ENCODE measurements around the gene OSMR. TPM values are rescaled to one million over a fixed set of nuclear protein-coding genes. Genes with fewer than 3 reads are reported as not detected.

OSMR gene
- total RNA-seq, 1 experiment from 2014 or later, result 1.6 TPM

DNA sequence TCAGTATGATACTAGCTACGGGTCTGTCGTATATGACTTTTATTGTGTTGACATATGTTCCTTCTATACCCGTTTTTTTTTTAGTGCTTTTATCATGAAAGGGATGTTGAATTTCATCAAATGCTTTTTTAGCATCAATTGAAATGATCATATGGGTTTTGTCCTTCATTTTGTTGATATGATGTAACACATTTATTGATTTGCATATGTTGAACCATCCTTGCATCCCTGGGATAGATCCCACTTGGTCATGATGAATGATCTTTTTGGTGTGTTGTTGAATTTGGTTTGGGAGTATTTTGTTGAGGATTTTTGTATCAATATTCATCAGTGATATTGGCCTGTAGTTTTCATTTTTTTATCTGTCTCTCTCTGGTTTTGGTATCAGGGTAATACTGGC is 50.9 kb downstream of the OSMR start:
- H2BK12ac ChIP-seq (ENCODE audit: insufficient read length, low read depth, low read length), result no peak overlapping the region
- H3K4me1 ChIP-seq (ENCODE audit: insufficient read depth, low read length), result no peaks in the 10 kb centered on the region
- H3K79me1 ChIP-seq (ENCODE audit: insufficient read depth, low read depth, low read length, poor library complexity, severe bottlenecking), result no peaks in the 10 kb centered on the region
- no peak overlapping the region for H3K9ac ChIP-seq (ENCODE audit: extremely low read depth, insufficient read length, low read length)
- H3K4me2 ChIP-seq (ENCODE audit: insufficient read depth, insufficient read length, low read length), result no peak overlapping the region
- peaks cover 12 to 15% of the 10 kb centered on the region in 2 experiments; a peak in 4 of 5 replicates for H3K9me3 Mint-ChIP-seq
- no peak overlapping the region for H3K23ac ChIP-seq (ENCODE audit: insufficient read length, low read depth, low read length)
- no peak overlapping the region for H3K56ac ChIP-seq (ENCODE audit: insufficient read length, low read depth, low read length)
- H4K8ac ChIP-seq (replicated peaks; ENCODE audit: insufficient read length, low read depth, low read length), result no peak overlapping the region
- no peaks in the 10 kb centered on the region for H4K20me1 ChIP-seq (ENCODE audit: control insufficient read depth, insufficient read depth, insufficient read length)
- no peaks in the 10 kb centered on the region for H3K4me1 Mint-ChIP-seq
- H3K14ac ChIP-seq (ENCODE audit: insufficient read depth, low read length), result no peak overlapping the region
- H3K4ac ChIP-seq (ENCODE audit: low read depth, low read length), result no peak overlapping the region
- no peak for DNase-seq
- H2BK5ac ChIP-seq (ENCODE audit: insufficient read length, low read length), result no peak overlapping the region
- H4K5ac ChIP-seq (ENCODE audit: insufficient read length, low read depth, low read length), result no peak overlapping the region
- no peaks in the 10 kb centered on the region for H3K79me2 ChIP-seq (ENCODE audit: insufficient read depth, low read length)
- WGBS (ENCODE audit: extremely low coverage, insufficient read length, low lambda C conversion rate), result no CpG with 5 or more reads among the region's 3 CpGs
- no peak overlapping the region for H3K4me3 Mint-ChIP-seq
- H3K27ac Mint-ChIP-seq, result no peak overlapping the region
- H2BK120ac ChIP-seq (ENCODE audit: low read depth, low read length, poor library complexity, severe bottlenecking), result no peak overlapping the region
- no peak overlapping the region for H3T11ph ChIP-seq (ENCODE audit: low read length)
- no peaks in the 10 kb centered on the region for H3K27me3 ChIP-seq (ENCODE audit: insufficient read depth, low read length)
- no peak overlapping the region for H3K27ac ChIP-seq (ENCODE audit: insufficient read length, low read depth, low read length)
- H2AK5ac ChIP-seq (ENCODE audit: insufficient read length, low read length), result no peak overlapping the region
- no peaks in the 10 kb centered on the region for H3K9me3 ChIP-seq (ENCODE audit: control insufficient read depth, low read depth, low read length)
- no peak overlapping the region for H3K18ac ChIP-seq (ENCODE audit: insufficient read length, low read depth, low read length)
- H3K36me3 Mint-ChIP-seq (ENCODE audit: insufficient read depth in 1 of 3, low read depth in 3 of 3), result peaks cover 0 to 5% (median 4%) of the 10 kb centered on the region in 3 experiments; a peak in 5 of 7 replicates
- H2AFZ ChIP-seq (ENCODE audit: low read length), result no peak overlapping the region
- no peak overlapping the region for H2BK20ac ChIP-seq (ENCODE audit: low read depth, low read length, poor library complexity, severe bottlenecking)
- no peak overlapping the region for H4K91ac ChIP-seq (ENCODE audit: insufficient read length, low read depth, low read length)
- no peaks in the 10 kb centered on the region for H3K23me2 ChIP-seq (ENCODE audit: insufficient read length, low read depth, low read length, poor library complexity, severe bottlenecking)
- H2BK15ac ChIP-seq (ENCODE audit: low read depth, low read length), result no peak overlapping the region
- no peak for TF ChIP-seq CTCF (conservative IDR thresholded peaks at IDR 0.05)
- no peaks in the 10 kb centered on the region for H3K27me3 Mint-ChIP-seq (ENCODE audit: low read depth)

All from H9 (cell line).